ENCODE data around the gene NUDT21. TPM values are rescaled to one million over a fixed set of nuclear protein-coding genes. Genes with fewer than 3 reads are reported as not detected.

NUDT21 gene
- total and polyA plus RNA-seq, 10 of the 15 experiments (the other 5 are each of a cell fraction or from before 2014, with no cell fraction given), result 70.1 to 229 (median 127) TPM

DNA sequence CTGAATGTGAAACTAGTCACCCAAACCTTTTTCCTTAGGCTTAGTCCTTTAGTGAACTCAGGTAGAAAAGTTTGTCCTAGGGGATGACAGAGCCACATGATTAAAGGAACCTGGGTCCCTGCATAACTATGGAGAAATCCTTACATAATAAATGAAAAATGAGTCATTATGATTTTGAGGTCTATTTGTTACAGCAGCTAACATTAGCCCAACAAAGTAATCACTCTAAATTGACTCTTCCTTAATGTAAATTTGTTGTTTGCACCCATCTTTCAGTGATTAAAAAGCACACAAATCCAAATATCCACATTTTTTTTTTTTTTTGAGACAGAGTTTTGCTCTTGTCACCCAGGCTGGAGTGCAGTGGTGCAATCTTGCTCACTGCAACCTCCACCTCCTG lies 32.3 kb upstream of the NUDT21 start:
- H3K79me2 ChIP-seq (ENCODE audit: control insufficient read depth, insufficient read depth, low read length), result no peaks in the 10 kb centered on the region
- H3K36me3 ChIP-seq (ENCODE audit: control insufficient read depth in 2 of 2, insufficient read depth in 2 of 2, low read length in 1 of 2), result peaks cover 3 to 6% of the 10 kb centered on the region in 2 experiments; a peak in 3 of 4 replicates
- in situ Hi-C loops (cut with MboI), result no loop called here
- no peaks in the 10 kb centered on the region for H3K27me3 ChIP-seq (replicated peaks in 1 of 2; ENCODE audit: control insufficient read depth in 2 of 2, insufficient read depth in 2 of 2, low read length in 1 of 2)
- H4K20me1 ChIP-seq (ENCODE audit: control insufficient read depth, insufficient read depth), result no peaks in the 10 kb centered on the region
- ChIA-PET POLR2A (no interaction called here), SMC1A (ENCODE audit: uncharacterized antibody, unreplicated experiment) (no interaction called here), CTCF (interaction anchor here (0.6 kb wide), 1 partner anchor 218 kb away, joined by 3 read pairs; no protein-coding TSS in a partner anchor), RAD21 (ENCODE audit: unreplicated experiment) (no interaction called here)
- ATAC-seq, result no peak
- H3K9me3 ChIP-seq (replicated peaks; ENCODE audit: control insufficient read depth, insufficient read depth, low read length), result no peaks in the 10 kb centered on the region
- DNase-seq (ENCODE audit: low read depth, low spot score), result no peak
- intact Hi-C loops (cut with micrococcal nuclease; ENCODE audit: unreplicated experiment), result no loop called here
- H3K4me1 ChIP-seq (ENCODE audit: control insufficient read depth, insufficient read depth, low read length), result no peaks in the 10 kb centered on the region
- BruUV-seq (replicated peaks), result no TSS peak
- no peak overlapping the region for H2AFZ ChIP-seq (ENCODE audit: control insufficient read depth, low read depth, low read length)
- H3K4me2 ChIP-seq (ENCODE audit: control insufficient read depth, insufficient read depth), result no peak overlapping the region
- no peak overlapping the region for H3K27ac ChIP-seq (ENCODE audit: control insufficient read depth, insufficient read depth)
- no peak overlapping the region for H3K9ac ChIP-seq (ENCODE audit: control insufficient read depth, insufficient read depth, low read length)
- H3K4me3 ChIP-seq, result no peak overlapping the region
- no peak for FAIRE-seq
- TF ChIP-seq NFYB (IDR thresholded peaks at IDR 0.05; ENCODE audit: insufficient read depth, low read depth, low read length) (no peak), ZBTB40 (IDR thresholded peaks at IDR 0.05; ENCODE audit: borderline replicate concordance) (no peak), TCF7 (IDR thresholded peaks at IDR 0.05; ENCODE audit: borderline replicate concordance) (no peak), ATF7 (IDR thresholded peaks at IDR 0.05; ENCODE audit: low read depth) (no peak), SMAD1 (IDR thresholded peaks at IDR 0.05; ENCODE audit: low read depth, partially characterized antibody) (no peak), POLR2AphosphoS2 (IDR thresholded peaks at IDR 0.05; ENCODE audit: low read depth, low read length) (no peak), POU2F2 (IDR thresholded peaks at IDR 0.05; ENCODE audit: borderline replicate concordance, low read depth, low read length) (no peak), MYB (IDR thresholded peaks at IDR 0.05; ENCODE audit: borderline replicate concordance, low read depth, low read length) (no peak), FOXK2 (IDR thresholded peaks at IDR 0.05) (no peak), ZNF217 (IDR thresholded peaks at IDR 0.05) (no peak), SUPT20H (IDR thresholded peaks at IDR 0.05; ENCODE audit: borderline replicate concordance, control insufficient read depth, low read depth, low read length) (no peak), RCOR1 (conservative IDR thresholded peaks at IDR 0.05; ENCODE audit: low read depth, low read length) (no peak)
- TF ChIP-seq, protein P1, sequence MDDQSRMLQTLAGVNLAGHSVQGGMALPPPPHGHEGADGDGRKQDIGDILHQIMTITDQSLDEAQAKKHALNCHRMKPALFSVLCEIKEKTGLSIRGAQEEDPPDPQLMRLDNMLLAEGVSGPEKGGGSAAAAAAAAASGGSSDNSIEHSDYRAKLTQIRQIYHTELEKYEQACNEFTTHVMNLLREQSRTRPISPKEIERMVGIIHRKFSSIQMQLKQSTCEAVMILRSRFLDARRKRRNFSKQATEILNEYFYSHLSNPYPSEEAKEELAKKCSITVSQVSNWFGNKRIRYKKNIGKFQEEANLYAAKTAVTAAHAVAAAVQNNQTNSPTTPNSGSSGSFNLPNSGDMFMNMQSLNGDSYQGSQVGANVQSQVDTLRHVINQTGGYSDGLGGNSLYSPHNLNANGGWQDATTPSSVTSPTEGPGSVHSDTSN (IDR thresholded peaks at IDR 0.05; ENCODE audit: insufficient replicate concordance, low read depth, low read length), result no peak
- TF ChIP-seq, protein P2, sequence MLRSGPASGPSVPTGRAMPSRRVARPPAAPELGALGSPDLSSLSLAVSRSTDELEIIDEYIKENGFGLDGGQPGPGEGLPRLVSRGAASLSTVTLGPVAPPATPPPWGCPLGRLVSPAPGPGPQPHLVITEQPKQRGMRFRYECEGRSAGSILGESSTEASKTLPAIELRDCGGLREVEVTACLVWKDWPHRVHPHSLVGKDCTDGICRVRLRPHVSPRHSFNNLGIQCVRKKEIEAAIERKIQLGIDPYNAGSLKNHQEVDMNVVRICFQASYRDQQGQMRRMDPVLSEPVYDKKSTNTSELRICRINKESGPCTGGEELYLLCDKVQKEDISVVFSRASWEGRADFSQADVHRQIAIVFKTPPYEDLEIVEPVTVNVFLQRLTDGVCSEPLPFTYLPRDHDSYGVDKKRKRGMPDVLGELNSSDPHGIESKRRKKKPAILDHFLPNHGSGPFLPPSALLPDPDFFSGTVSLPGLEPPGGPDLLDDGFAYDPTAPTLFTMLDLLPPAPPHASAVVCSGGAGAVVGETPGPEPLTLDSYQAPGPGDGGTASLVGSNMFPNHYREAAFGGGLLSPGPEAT (IDR thresholded peaks at IDR 0.05; ENCODE audit: low read depth), result no peak
- TF ChIP-seq, protein P3, sequence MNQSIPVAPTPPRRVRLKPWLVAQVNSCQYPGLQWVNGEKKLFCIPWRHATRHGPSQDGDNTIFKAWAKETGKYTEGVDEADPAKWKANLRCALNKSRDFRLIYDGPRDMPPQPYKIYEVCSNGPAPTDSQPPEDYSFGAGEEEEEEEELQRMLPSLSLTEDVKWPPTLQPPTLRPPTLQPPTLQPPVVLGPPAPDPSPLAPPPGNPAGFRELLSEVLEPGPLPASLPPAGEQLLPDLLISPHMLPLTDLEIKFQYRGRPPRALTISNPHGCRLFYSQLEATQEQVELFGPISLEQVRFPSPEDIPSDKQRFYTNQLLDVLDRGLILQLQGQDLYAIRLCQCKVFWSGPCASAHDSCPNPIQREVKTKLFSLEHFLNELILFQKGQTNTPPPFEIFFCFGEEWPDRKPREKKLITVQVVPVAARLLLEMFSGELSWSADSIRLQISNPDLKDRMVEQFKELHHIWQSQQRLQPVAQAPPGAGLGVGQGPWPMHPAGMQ (IDR thresholded peaks at IDR 0.05; ENCODE audit: borderline replicate concordance), result no peak
- TF ChIP-seq, protein P4, sequence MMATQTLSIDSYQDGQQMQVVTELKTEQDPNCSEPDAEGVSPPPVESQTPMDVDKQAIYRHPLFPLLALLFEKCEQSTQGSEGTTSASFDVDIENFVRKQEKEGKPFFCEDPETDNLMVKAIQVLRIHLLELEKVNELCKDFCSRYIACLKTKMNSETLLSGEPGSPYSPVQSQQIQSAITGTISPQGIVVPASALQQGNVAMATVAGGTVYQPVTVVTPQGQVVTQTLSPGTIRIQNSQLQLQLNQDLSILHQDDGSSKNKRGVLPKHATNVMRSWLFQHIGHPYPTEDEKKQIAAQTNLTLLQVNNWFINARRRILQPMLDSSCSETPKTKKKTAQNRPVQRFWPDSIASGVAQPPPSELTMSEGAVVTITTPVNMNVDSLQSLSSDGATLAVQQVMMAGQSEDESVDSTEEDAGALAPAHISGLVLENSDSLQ (IDR thresholded peaks at IDR 0.05), result no peak

Measured in GM12878 (cell line).